HG02852 (cell line): ENCODE data around the gene TAC4.
"Not testable (repeated sequence)": the region's sequence is repeated elsewhere in the genome, so short reads cannot be mapped to it uniquely, and the experiment has no call there.

Experiments used
- ATAC-seq: cut with Tn5 transposase; IDR thresholded peaks from one replicate; pipeline ENCODE4 v1.9.1; 2021; ENCODE audit warnings: mild to moderate bottlenecking, moderate library complexity; ENCODE audit not compliant: unreplicated experiment

TAC4 gene

DNA sequence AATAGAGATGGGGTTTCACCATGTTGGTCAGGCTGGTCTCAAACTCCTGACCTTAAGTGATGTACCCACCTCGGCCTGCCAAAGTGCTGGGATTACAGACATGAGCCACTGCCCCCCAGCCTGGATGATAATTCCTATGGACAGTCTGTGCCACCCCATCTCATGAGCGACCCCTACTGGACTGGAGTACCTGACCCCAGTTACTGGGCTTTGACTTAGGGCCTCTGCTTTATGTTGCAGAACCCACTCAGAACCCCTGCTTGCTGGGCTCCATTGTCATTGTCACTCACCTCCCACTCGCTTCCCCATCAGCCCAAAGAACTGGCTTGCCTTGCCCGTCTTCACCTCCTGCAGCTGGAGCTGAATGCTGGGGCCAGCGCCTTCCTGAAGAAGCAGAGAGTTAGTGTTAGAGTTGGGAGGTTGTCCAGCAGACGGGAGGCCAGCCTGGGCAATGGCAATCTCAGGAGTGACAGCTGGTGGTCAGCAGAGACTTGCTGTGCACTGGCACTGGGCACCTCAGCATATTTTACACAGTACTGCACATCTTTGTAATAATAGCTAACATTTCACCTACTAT, 4.0 kb downstream of the TAC4 start:
- no peak for ATAC-seq

GRCh38 chr17:49842846-49843245, 5.0 kb downstream of the TAC4 start:
- no peak for ATAC-seq

- ATAC-seq: no peak
Measured at GRCh38 chr17:49842371-49842770, 5.5 kb downstream of the TAC4 start.

- no peak for ATAC-seq
Measured at GRCh38 chr17:49841548-49841947, 6.3 kb downstream of the TAC4 start.

DNA sequence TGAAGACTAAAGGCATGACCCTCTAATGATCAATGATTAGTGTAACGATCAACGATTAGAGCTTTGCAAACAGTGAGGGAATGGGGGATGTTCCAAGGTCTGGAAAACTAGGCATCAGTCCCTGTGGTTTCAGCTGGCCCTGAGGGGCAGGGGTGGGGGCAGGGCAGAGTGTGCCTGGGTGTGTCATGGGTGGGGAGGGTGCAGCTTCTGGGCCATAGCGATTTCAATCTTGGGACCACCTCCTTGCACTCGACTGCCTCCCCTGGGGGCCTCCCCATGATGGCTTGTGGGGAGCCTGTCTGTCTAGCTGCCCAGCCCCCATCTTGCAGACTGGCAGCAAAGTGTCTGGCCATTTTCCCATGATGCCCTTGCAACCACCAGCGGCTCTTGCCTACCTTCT, 8.4 kb downstream of the TAC4 start:
- ATAC-seq: no peak

- ATAC-seq: no peak
Measured at GRCh38 chr17:49836111-49837030, 11.5 kb downstream of the TAC4 start.

DNA sequence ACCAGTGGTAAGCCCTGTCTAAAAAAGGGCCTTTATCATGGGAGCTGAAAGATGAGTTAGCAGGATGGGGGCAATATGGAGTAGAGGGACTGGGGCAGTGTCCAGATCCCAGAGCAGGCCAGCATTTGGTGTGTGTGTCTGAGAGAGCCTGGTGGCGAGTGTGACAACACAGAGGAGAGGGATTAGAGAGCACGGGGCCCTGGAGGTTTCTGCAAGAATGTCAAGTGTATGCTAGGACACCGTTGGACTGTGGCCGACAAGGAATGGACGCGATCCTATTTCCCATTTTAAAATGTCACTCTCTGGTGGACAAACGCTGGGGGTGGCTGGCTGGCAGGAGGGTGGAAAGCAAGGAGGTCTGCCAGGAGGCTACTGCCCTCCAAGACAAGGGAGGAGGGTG, 12.4 kb downstream of the TAC4 start:
- no peak for ATAC-seq

GRCh38 chr17:49834118-49834743, 13.6 kb downstream of the TAC4 start:
- ATAC-seq: no peak

DNA sequence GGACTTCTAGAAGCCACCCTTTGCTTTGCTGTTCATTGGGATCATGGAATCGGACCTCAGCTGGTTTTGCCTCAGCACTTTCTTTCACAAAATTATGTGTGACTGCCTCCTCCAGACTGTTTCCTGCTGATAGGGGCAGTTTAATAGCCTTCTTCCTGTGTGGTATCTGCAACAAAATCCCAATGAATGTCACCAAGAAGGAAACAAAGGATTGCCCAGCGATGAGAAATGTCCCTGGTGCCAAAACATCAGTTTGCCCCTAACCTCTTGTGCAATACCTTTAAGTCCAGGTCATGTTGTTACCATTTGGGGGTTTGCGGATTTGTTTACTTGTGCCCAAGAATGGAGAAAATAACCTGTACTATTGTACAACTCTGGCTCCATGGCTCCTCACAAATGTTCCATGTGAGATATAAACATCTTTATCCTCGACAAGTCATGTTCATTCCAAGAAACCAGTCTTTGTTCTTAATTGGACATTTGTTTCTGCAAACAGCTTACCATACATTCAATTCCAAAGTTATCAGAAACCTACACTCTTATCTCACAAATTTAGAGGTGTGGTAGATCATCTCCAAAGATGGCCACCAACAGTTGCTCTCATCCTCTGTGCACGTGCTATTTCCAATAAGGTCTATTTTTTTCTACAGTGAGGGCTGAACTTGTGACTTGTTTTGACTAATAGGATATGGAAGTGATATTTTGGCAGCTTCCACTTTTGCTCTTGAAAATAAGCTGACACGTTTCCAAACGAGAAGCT, 14.8 kb downstream of the TAC4 start:
- no peak for ATAC-seq

DNA sequence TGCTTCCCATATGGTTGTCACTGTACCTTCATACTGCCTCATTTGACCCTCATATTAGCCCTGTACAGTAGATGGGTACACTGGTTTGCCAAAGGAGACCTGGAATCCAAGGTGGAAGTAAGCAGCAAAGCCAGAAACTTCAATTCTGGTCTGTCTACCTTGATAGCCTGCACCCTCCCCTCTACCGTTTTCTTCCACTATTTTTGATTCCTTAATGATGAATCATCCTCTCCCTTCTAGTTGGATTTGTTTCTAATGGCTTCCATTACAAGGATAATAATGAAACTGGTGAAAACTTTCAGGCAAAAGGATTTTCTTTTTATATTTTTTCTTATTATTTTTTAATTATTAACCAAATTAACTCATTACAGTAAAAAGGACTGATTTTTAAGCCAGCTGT, 17.3 kb downstream of the TAC4 start:
- ATAC-seq: no peak

DNA sequence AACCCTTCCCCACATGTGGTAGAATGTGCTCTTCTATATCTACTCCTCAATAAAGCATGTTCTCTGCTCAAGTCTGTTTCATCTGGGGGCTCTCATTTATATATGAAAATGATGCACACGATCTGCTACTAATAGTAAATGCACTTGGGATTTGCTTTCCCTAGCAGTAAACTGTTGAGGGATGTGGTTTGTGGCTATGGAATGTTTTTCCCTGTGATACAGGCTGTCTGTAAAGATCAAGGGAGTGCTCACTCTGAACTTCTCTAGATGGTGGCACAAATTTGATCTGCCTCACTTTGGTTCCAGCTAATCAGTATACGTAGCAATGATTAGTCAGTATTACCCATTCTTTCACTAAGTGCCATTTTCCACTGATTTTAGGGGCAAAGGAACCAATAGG, 18.8 kb downstream of the TAC4 start:
- no peak for ATAC-seq

DNA sequence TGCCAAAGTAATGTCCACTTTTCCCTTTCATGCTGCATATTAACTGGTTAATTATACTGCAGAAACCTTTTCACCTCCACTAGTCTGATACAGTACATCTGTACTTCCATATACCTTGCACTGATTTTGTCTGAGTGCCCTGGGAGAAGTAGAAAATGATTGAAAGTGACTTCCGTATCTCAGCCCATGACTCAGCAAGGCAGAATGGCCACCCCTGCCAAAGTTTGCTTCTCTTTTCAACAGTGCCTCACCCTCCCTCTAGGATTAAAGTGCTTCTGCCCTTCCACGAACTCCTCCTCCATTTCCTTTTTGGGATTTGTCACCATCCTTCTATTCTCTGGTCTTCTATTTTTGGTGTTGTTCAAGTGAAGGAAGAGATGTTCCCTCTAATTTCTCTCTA, 19.5 kb downstream of the TAC4 start:
- not testable (repeated sequence) for ATAC-seq

GRCh38 chr17:49825645-49826044, 22.2 kb downstream of the TAC4 start:
- ATAC-seq: no peak

DNA sequence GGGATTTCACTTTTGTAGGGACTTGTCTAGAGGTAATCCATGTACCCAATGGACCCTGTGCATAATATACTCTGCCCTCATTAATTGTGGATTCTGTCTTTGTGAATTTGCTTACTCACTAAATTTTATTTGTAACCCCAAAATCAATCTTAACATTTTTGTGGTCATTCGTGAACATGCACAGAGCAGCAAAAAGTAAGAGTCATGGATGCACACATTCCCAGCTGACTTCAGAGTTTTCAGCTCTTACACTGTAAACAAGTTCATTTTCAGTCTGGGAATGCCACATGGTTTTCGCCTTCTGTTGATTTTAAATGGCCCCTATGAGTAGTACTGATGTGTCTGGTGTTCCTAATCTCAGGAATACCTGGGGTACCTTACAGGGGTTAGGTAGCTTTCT, 24.3 kb downstream of the TAC4 start:
- ATAC-seq: no peak

GRCh38 chr17:49822829-49823228, 25.0 kb downstream of the TAC4 start:
- ATAC-seq: no peak

GRCh38 chr17:49821916-49822315, 26.0 kb downstream of the TAC4 start:
- no peak for ATAC-seq

- ATAC-seq: no peak
Measured at GRCh38 chr17:49821466-49821865, 26.4 kb downstream of the TAC4 start.

GRCh38 chr17:49820773-49821172, 27.1 kb downstream of the TAC4 start:
- no peak for ATAC-seq

- ATAC-seq: no peak
Measured at GRCh38 chr17:49819651-49820050, 28.2 kb downstream of the TAC4 start.

DNA sequence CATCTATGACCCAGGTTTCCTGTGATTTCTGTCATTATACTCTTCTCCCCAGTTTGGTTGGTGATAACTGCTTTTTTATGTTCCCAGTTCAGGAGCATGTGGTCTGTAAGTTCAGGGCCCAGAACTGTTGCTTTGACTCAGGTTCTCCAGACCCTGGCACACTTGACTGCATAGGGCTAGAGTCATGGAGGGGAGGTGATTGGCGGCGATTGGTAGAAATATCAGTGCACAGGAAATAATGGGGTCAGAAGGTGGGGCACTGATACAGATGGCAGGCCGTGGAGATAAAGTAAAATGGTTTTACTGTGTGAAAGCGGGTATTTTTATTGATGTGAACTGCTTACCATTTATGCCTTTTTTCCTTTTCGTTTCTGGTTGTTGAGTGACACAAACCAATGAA, 28.7 kb downstream of the TAC4 start:
- ATAC-seq: no peak

GRCh38 chr17:49817993-49818392, 29.9 kb downstream of the TAC4 start:
- no peak for ATAC-seq
